ENCODE measurements around the gene LBP. TPM values are rescaled to one million over a fixed set of nuclear protein-coding genes. Genes with fewer than 3 reads are reported as not detected.
"Not testable (repeated sequence)": the region's sequence is repeated elsewhere in the genome, so short reads cannot be mapped to it uniquely, and the experiment has no call there.

Gene LBP
- total and polyA plus RNA-seq, 10 of the 15 experiments (the other 5 are each of a cell fraction or from before 2014, with no cell fraction given): 0.04 to 0.10 TPM; not detected in 8

- no peak for TF ChIP-seq RCOR1 (conservative IDR thresholded peaks at IDR 0.05; ENCODE audit: low read depth, low read length)
- TF ChIP-seq CBFB (IDR thresholded peaks at IDR 0.05; ENCODE audit: low read depth): no peak
- TF ChIP-seq HDAC2 (IDR thresholded peaks at IDR 0.05): no peak
- no peak for TF ChIP-seq ZNF24 (IDR thresholded peaks at IDR 0.05)
- no peak for TF ChIP-seq CBX5 (IDR thresholded peaks at IDR 0.05; ENCODE audit: low read depth)
Measured at GRCh38 chr20:38407321-38407720, 61.0 kb downstream of the LBP start (continued).

DNA sequence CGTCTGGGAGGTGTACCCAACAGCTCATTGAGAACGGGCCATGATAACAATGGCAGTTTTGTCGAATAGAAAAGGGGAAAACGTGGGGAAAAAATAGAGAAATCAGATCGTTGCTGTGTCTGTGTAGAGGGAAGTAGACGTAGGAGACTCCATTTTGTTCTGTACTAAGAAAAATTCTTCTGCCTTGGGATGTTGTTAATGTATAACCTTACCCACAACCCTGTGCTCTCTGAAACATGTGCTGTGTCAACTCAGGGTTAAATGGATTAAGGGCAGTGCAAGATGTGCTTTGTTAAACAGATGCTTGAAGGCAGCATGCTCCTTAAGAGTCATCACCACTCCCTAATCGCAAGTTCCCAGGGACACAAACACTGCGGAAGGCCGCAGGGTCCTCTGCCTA lies 61.5 kb downstream of the LBP start:
- ChIA-PET CTCF (interaction anchor here (0.7 to 2.4 kb wide), 14 partner anchors 12 to 1110 kb away, joined by 3 to 11 read pairs (median 4); no protein-coding TSS in a partner anchor), RAD21 (ENCODE audit: unreplicated experiment) (interaction anchor here (0.7 to 1.3 kb wide), 5 partner anchors 26 to 187 kb away, joined by 3 to 6 read pairs (median 3); no protein-coding TSS in a partner anchor), SMC1A (ENCODE audit: uncharacterized antibody, unreplicated experiment) (interaction anchor here (1.0 to 1.5 kb wide), 3 partner anchors 13 to 1764 kb away, joined by 3 to 5 read pairs (median 3); no protein-coding TSS in a partner anchor)
- BruUV-seq (replicated peaks); H3K27me3 ChIP-seq (replicated peaks in 1 of 2; ENCODE audit: control insufficient read depth in 2 of 2, insufficient read depth in 2 of 2, low read length in 1 of 2); H3K79me2 ChIP-seq (ENCODE audit: control insufficient read depth, insufficient read depth, low read length); H3K4me2 ChIP-seq (ENCODE audit: control insufficient read depth, insufficient read depth); H4K20me1 ChIP-seq (ENCODE audit: control insufficient read depth, insufficient read depth); H3K27ac ChIP-seq (ENCODE audit: control insufficient read depth, insufficient read depth); ATAC-seq; H3K36me3 ChIP-seq (ENCODE audit: control insufficient read depth in 2 of 2, insufficient read depth in 2 of 2, low read length in 1 of 2); H3K9me3 ChIP-seq (replicated peaks; ENCODE audit: control insufficient read depth, insufficient read depth, low read length); DNase-seq (ENCODE audit: low read depth, low spot score); H2AFZ ChIP-seq (ENCODE audit: control insufficient read depth, low read depth, low read length); H3K4me1 ChIP-seq (ENCODE audit: control insufficient read depth, insufficient read depth, low read length); H3K9ac ChIP-seq (ENCODE audit: control insufficient read depth, insufficient read depth, low read length); H3K4me3 ChIP-seq; POLR2A ChIA-PET; FAIRE-seq; in situ Hi-C loops (cut with MboI): not testable (repeated sequence)
- 91% methylated on average over 9 of the region's 9 CpGs for WGBS (ENCODE audit: insufficient coverage, insufficient replicate concordance, low lambda C conversion rate, missing lambda C conversion rate)
- intact Hi-C loops (cut with micrococcal nuclease; ENCODE audit: unreplicated experiment): loop anchor here (5.0 kb wide), 1 partner anchor 176 kb away; no protein-coding TSS in a partner anchor

GRCh38 chr20:38412877-38413577 lies 66.7 kb downstream of the LBP start:
- Histone ChIP-seq H3K4me2 (ENCODE audit: control insufficient read depth, insufficient read depth) (no peak overlapping the region), H3K27me3 (replicated peaks in 1 of 2; ENCODE audit: control insufficient read depth in 2 of 2, insufficient read depth in 2 of 2, low read length in 1 of 2) (no peaks in the 10 kb centered on the region), H4K20me1 (ENCODE audit: control insufficient read depth, insufficient read depth) (no peaks in the 10 kb centered on the region), H2AFZ (ENCODE audit: control insufficient read depth, low read depth, low read length) (no peak overlapping the region), H3K4me3 (no peak overlapping the region), H3K9ac (ENCODE audit: control insufficient read depth, insufficient read depth, low read length) (no peak overlapping the region), H3K27ac (ENCODE audit: control insufficient read depth, insufficient read depth) (no peak overlapping the region), H3K79me2 (ENCODE audit: control insufficient read depth, insufficient read depth, low read length) (no peaks in the 10 kb centered on the region), H3K9me3 (replicated peaks; ENCODE audit: control insufficient read depth, insufficient read depth, low read length) (no peaks in the 10 kb centered on the region), H3K4me1 (ENCODE audit: control insufficient read depth, insufficient read depth, low read length) (no peaks in the 10 kb centered on the region), H3K36me3 (ENCODE audit: control insufficient read depth in 2 of 2, insufficient read depth in 2 of 2, low read length in 1 of 2) (peaks cover 3 to 17% of the 10 kb centered on the region in 2 experiments; a peak in 3 of 4 replicates)
- no TSS peak for BruUV-seq (replicated peaks)
- intact Hi-C loops (cut with micrococcal nuclease; ENCODE audit: unreplicated experiment) (no loop called here), in situ Hi-C loops (cut with MboI) (loop anchor here (10.0 kb wide), 1 partner anchor 358 kb away; no protein-coding TSS in a partner anchor)
- ChIA-PET RAD21 (ENCODE audit: unreplicated experiment) (no interaction called here), SMC1A (ENCODE audit: uncharacterized antibody, unreplicated experiment) (no interaction called here), POLR2A (interaction anchor here (0.6 kb wide), 1 partner anchor 420 kb away, joined by 3 read pairs; no protein-coding TSS in a partner anchor), CTCF (no interaction called here)
- ATAC-seq (no peak), FAIRE-seq (no peak), DNase-seq (ENCODE audit: low read depth, low spot score) (no peak)
- 97% methylated on average over 9 of the region's 9 CpGs for WGBS (ENCODE audit: insufficient coverage, insufficient replicate concordance, low lambda C conversion rate, missing lambda C conversion rate)
- TF ChIP-seq ZSCAN29 (IDR thresholded peaks at IDR 0.05) (no peak), NBN (IDR thresholded peaks at IDR 0.05) (no peak), IKZF1 (conservative IDR thresholded peaks at IDR 0.05) (no peak), MYC (IDR thresholded peaks at IDR 0.05; ENCODE audit: insufficient read depth, insufficient read length, insufficient replicate concordance, low read length, severe bottlenecking) (no peak), POU2F2 (IDR thresholded peaks at IDR 0.05; ENCODE audit: borderline replicate concordance, low read depth, low read length) (no peak), MTA3 (IDR thresholded peaks at IDR 0.05; ENCODE audit: borderline replicate concordance, low read length) (no peak), KLF5 (IDR thresholded peaks at IDR 0.05; ENCODE audit: partially characterized antibody) (no peak), YY1 (IDR thresholded peaks at IDR 0.05; ENCODE audit: low read depth, low read length) (no peak), TCF3 (IDR thresholded peaks at IDR 0.05; ENCODE audit: borderline replicate concordance, insufficient read depth, low read depth, low read length) (no peak)

Measured in GM12878 (cell line).